Breast epithelium (tissue), 4 donors: Measurements from ENCODE around the gene MVB12B. TPM values are rescaled to one million over a fixed set of nuclear protein-coding genes. Genes with fewer than 3 reads are reported as not detected.
A peak's percentile ranks its signal among the peaks of the same experiment; 100 is the strongest.

Source experiments
- DNase-seq, 2 donors: peaks; one replicate each; pipeline ENCODE4 v3.0.0-alpha.2; 2019; ENCODE audit warnings: low spot score in 2 of 2
- H3K27ac ChIP-seq, 2 donors: fragments of 200-600 bp; sonication (generic) in 1 of 2; one replicate each; pipeline ENCODE4 v1.5.1; 2016 to 2019; ENCODE audit warnings: mild to moderate bottlenecking in 1 of 2
- H3K27me3 ChIP-seq, 2 donors: fragments of 200-600 bp; sonication (generic) in 1 of 2; one replicate each; pipeline versions ENCODE4 v1.5.1 to v1.6.0; 2017 to 2019; ENCODE audit warnings: control low read depth in 1 of 2, mild to moderate bottlenecking in 1 of 2
- H3K36me3 ChIP-seq: fragments of 200-600 bp; one replicate; pipeline ENCODE4 v1.5.1; 2019
- H3K4me1 ChIP-seq, 2 donors: fragments of 200-600 bp; sonication (generic); one replicate each; pipeline ENCODE4 v1.5.1; 2016 to 2019; ENCODE audit warnings: control low read depth in 1 of 2
- H3K4me3 ChIP-seq, 3 donors: fragments of 200-600 bp; sonication (generic); 1 replicate in 2 of 3; 2 replicates in 1 of 3; pipeline ENCODE4 v1.5.1; 2016 to 2019; ENCODE audit warnings: mild to moderate bottlenecking in 3 of 3, moderate library complexity in 2 of 3
- H3K9me3 ChIP-seq, 2 donors: fragments of 200-600 bp; sonication (generic) in 1 of 2; one replicate each; pipeline ENCODE4 v1.5.1; 2016 to 2019; ENCODE audit warnings: control low read depth in 1 of 2
- POLR2A ChIP-seq: fragments of 450-650 bp; IDR thresholded peaks from one replicate; pipeline ENCODE4 v1.6.1; 2016; ENCODE audit warnings: antibody characterized with exemption, mild to moderate bottlenecking, moderate library complexity
- POLR2AphosphoS5 ChIP-seq, 3 donors: sonication (generic); formaldehyde crosslinking; IDR thresholded peaks; one replicate each; pipeline ENCODE4 v1.6.1; 2017; ENCODE audit warnings: antibody characterized with exemption in 3 of 3
- intact Hi-C: fragments of 100-400 bp; cut with DNase I; formaldehyde crosslinking; loops from one replicate; pipeline ENCODE4 v1.15.1; 2023; ENCODE audit warnings: low total_unique reads
- total RNA-seq, 3 donors: library from RNA; depleted of rRNA; stranded (reverse); fragments of >200 nt; gene quantifications; one replicate each; pipeline ENCODE4 v1.1.0, GENCODE V29; 2016
- TF ChIP-seq, protein P1 (sequence below), 3 donors: fragments of 450-650 bp; IDR thresholded peaks; one replicate each; pipeline ENCODE4 v1.5.1; 2016 to 2017; ENCODE audit warnings: antibody characterized with exemption in 3 of 3, mild to moderate bottlenecking in 3 of 3, moderate library complexity in 3 of 3

Gene MVB12B
- total RNA-seq, 3 donors from 2014 or later = 8.2 to 12.6 (median 9.9) TPM

DNA sequence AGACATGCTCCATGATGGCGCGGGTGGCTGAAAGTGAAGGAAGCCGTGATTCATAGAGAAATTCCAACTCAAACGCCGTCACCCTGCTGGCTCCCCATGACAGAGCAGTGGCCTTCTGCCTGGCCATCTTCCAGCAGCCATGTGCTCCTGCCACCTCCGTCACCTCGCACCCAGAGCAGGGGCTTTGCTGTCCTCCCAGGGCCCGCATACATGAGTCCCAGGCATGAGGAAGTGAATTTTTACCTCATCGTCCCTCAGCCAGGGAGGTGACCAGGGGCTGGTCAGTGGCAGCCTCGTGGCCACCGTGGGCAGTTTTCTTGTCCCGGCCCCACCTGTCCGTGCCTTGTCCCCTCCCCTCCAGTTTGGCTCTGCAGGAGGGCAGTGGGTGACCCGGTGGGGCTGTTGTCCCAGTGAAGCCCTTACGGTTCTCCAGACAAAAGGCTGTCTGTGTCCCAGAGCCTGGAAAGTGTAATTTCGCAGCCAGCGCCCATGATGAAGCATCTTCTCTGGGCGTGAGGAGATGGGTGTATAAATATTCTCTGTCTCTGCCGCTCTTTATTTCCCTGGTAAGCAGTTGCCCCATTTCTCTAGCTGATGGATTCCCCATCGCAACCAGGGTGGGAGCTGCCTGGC is 163.1 kb downstream of the MVB12B start:
- H3K4me3 ChIP-seq = no peak overlapping the region
- intact Hi-C loops = no loop called here
- H3K36me3 ChIP-seq = no peaks in the 10 kb centered on the region
- no peak overlapping the region for H3K27ac ChIP-seq
- no peak for DNase-seq
- no peaks in the 10 kb centered on the region for H3K9me3 ChIP-seq
- H3K4me1 ChIP-seq = no peaks in the 10 kb centered on the region
- no peaks in the 10 kb centered on the region for H3K27me3 ChIP-seq
- TF ChIP-seq, protein P1, sequence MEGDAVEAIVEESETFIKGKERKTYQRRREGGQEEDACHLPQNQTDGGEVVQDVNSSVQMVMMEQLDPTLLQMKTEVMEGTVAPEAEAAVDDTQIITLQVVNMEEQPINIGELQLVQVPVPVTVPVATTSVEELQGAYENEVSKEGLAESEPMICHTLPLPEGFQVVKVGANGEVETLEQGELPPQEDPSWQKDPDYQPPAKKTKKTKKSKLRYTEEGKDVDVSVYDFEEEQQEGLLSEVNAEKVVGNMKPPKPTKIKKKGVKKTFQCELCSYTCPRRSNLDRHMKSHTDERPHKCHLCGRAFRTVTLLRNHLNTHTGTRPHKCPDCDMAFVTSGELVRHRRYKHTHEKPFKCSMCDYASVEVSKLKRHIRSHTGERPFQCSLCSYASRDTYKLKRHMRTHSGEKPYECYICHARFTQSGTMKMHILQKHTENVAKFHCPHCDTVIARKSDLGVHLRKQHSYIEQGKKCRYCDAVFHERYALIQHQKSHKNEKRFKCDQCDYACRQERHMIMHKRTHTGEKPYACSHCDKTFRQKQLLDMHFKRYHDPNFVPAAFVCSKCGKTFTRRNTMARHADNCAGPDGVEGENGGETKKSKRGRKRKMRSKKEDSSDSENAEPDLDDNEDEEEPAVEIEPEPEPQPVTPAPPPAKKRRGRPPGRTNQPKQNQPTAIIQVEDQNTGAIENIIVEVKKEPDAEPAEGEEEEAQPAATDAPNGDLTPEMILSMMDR (IDR thresholded peaks at IDR 0.05) = no peak
- TF ChIP-seq POLR2A (no peak), POLR2AphosphoS5 (IDR thresholded peaks at IDR 0.05) (no peak)

DNA sequence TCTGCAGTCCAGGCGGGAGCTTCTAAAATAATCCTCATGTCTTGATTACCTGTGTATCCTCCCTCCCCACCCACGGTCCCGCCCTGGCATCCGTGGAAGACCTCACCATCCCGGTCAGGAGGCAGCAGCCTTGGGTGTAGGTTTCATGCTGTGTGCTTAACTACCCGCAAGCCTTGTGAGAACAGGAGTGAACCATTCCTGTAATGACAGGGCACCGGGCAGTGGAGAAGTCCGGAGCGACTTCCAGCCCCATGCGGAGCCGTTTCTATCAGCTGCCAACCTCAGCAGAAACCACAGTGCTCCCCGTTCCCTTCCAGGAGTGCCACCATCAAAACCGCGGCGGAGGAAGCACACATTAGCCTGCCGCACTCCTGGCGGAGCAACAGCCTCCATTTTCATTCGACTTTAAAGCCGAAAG is 163.6 kb downstream of the MVB12B start:
- Histone ChIP-seq H3K4me1 (no peaks in the 10 kb centered on the region), H3K27ac (no peak overlapping the region), H3K4me3 (no peak overlapping the region), H3K27me3 (no peaks in the 10 kb centered on the region), H3K9me3 (no peaks in the 10 kb centered on the region), H3K36me3 (no peaks in the 10 kb centered on the region)
- TF ChIP-seq POLR2AphosphoS5 (IDR thresholded peaks at IDR 0.05) = no peak
- TF ChIP-seq POLR2A = no peak
- TF ChIP-seq, protein P1 (IDR thresholded peaks at IDR 0.05) = no peak
- intact Hi-C loops = no loop called here
- DNase-seq = no peak

DNA sequence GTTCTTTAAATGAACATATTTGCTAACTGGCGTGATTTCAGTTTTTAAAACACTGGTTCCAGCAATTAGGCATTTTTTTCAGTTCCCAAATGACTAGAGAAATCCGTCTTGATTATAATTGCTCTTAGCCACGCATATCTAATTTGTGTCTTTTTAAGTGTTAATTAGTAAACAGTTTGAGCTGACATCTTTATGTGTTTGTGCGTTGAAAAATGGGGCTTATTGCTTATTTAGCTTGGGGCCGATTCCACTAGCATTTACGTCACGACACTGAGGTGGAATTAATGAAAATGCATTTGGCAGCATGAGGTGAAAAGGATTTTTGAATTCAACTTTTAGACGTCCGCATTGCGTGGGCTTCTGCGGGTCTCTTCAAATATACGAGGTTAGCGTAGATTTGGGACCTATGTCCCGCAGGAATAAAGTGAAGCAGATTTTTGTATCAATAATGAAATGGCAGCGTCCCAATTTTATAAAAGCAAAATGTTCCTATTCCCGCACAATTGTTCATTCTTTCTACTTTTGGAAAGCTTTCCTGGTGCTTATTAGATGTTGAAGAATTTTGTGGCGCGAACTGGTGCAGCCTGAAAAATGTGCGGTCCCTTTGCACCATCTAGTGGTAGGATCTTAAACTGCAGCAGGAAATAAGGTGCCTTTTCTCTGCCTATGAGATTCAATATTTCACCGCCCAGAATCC is 164.4 kb downstream of the MVB12B start:
- Histone ChIP-seq H3K4me1 (no peaks in the 10 kb centered on the region), H3K36me3 (no peaks in the 10 kb centered on the region), H3K27ac (no peak overlapping the region), H3K9me3 (no peaks in the 10 kb centered on the region), H3K4me3 (no peak overlapping the region), H3K27me3 (no peaks in the 10 kb centered on the region)
- intact Hi-C loops = no loop called here
- no peak for DNase-seq
- TF ChIP-seq, protein P1 (IDR thresholded peaks at IDR 0.05) = peak; percentile 90 to 95 (median 94)
- TF ChIP-seq POLR2A = no peak

DNA sequence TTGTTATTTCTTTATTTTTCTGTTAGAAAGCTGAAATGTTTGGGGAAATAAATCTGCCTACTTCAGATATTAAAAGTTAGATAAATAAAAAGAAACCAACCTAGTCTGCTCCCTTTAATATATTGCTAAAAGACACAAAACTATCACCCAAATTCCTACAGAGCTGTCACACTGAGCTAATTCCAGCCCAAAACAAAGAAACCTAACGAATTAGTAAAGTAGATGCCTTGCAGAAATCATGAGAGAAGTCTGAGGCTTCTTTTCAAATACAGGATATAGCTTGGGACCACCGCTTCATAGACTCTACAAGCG is 164.9 kb downstream of the MVB12B start:
- Histone ChIP-seq H3K4me3 (no peak overlapping the region), H3K27me3 (no peaks in the 10 kb centered on the region), H3K27ac (no peak overlapping the region), H3K4me1 (no peaks in the 10 kb centered on the region), H3K9me3 (no peaks in the 10 kb centered on the region), H3K36me3 (no peaks in the 10 kb centered on the region)
- DNase-seq = no peak
- no peak for TF ChIP-seq POLR2AphosphoS5 (IDR thresholded peaks at IDR 0.05)
- no peak for TF ChIP-seq POLR2A
- TF ChIP-seq, protein P1 (IDR thresholded peaks at IDR 0.05) = no peak
- intact Hi-C loops = no loop called here

DNA sequence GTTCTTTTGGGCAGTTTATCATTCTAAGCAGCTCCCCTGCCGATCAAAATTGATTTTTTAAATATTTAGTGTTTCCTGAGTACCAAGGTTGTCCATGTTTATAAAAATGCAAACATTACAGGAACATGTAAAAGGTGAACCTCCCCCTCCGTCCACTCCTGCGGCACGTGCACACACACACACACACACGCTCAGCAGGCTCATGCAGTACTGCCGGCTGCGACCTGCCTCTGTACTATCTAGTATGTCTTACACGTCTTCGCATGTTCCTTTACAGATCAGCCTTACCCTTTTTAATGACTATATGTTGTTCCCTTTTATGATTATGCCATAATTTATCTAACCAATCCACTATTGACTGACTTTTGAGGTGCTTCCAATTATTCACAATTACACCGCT is 165.3 kb downstream of the MVB12B start:
- no peak overlapping the region for H3K4me3 ChIP-seq
- intact Hi-C loops = no loop called here
- H3K27ac ChIP-seq = no peak overlapping the region
- DNase-seq = no peak
- H3K4me1 ChIP-seq = no peaks in the 10 kb centered on the region
- H3K27me3 ChIP-seq = no peaks in the 10 kb centered on the region
- H3K36me3 ChIP-seq = no peaks in the 10 kb centered on the region
- no peaks in the 10 kb centered on the region for H3K9me3 ChIP-seq
- TF ChIP-seq POLR2AphosphoS5 (IDR thresholded peaks at IDR 0.05) (no peak), POLR2A (no peak)
- TF ChIP-seq, protein P1 (IDR thresholded peaks at IDR 0.05) = no peak
